ENCODE results near the gene NRM.
A peak's percentile ranks its signal among the peaks of the same experiment; 100 is the strongest.

GRCh38 chr6:30687659-30688431, 2.9 kb downstream of the NRM start:
- TF ChIP-seq CTCF (conservative IDR thresholded peaks at IDR 0.05; ENCODE audit: low read depth in 2 of 2) (peak in 1 of 2 experiments; percentile 39; a peak in 2 of 4 replicates), ZNF331 (CRISPR knock-in tag; IDR thresholded peaks at IDR 0.05; ENCODE audit: low read depth) (no peak), REST (IDR thresholded peaks at IDR 0.05; ENCODE audit: unreplicated experiment) (no peak), POLR2AphosphoS5 (IDR thresholded peaks at IDR 0.05; ENCODE audit: low read depth) (0 out of 2 replicates have a peak, but pooled peaks have one; percentile 36), ZNF462 (CRISPR knock-in tag; IDR thresholded peaks at IDR 0.05) (no peak)
